RCC 7860 (cell line): ENCODE results near the gene ARMC8.

ENCODE experiments used
- DNase-seq: peaks from one replicate; pipeline ENCODE4 v3.0.0-alpha.2; 2015; ENCODE audit warnings: low spot score
- FAIRE-seq: peaks from 2 replicates; lab custom pipeline; 2012; peaks lifted over from hg19 to GRCh38; lab: Jason Lieb, UNC

The ARMC8 gene

GRCh38 chr3:138340511-138340910 is 153.4 kb downstream of the ARMC8 start:
- no peak for FAIRE-seq

DNA sequence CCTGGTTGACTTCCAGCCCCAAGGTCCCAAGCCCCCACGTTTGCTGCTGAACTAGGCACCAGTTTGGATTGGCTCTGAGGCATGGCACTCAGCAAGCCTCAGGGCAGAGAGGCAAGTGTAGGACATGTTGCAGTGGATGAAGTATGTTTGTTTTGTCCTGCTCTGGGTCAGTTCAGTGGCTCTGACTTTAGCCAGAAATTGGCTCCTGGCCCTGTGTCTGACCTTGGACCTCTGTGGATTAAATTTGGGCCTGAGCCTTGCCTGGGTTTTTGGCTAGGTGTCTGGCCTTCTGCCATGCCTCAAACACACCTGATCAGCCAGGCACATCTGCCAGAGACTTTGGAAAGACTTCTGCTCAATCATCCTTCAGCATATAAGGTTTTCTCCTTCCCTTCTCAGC is 157.7 kb downstream of the ARMC8 start:
- DNase-seq = no peak
- FAIRE-seq = no peak

More at GRCh38 chr3:138340511-138340910, 153.4 kb downstream of the ARMC8 start:
- DNase-seq = no peak
